HG03064 (cell line): Measurements from ENCODE around the gene ITIH3.

Source experiments
- ATAC-seq: cut with Tn5 transposase; IDR thresholded peaks from one replicate; pipeline ENCODE4 v1.9.1; 2021; ENCODE audit warnings: low read depth; ENCODE audit not compliant: unreplicated experiment

ITIH3 gene

DNA sequence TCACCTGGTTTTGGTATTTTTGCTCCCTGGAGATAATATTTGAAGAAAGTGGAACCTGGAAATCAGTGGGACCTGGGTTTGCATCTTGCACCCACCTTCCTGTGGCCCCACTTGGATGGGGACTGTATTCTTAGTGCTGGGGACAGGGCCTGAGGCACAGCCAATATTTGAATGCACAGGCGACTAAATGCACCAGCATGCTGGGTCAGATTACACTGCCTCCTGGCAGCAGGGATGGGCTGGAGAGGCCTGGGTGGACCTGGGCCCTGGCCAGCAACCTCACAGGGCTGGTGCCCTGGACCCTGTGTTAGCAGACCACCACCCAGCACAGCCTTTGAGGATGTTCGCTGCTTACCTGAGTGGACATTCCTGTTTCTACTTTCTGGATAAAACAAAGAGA, 25.3 kb downstream of the ITIH3 start:
- no peak for ATAC-seq

DNA sequence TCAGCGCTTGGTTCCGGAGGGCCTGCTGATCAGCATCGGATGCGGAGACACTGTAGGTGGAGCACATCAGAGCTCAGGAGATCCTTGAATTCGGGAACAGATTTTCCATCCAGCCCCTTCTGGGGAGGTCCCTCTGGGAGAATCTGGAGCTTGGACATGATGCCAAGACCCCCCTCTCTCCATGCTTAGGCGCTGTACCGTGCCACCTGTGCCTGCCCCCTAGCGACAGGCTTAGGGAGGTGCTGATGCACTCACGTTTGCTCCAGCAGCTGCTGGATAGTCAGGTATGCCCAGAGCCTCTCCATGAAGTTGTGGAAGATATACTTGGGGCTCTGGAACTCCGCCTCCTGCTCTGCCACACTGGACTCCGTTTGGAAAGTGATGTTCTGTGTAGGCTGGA, 26.1 kb downstream of the ITIH3 start:
- no peak for ATAC-seq

DNA sequence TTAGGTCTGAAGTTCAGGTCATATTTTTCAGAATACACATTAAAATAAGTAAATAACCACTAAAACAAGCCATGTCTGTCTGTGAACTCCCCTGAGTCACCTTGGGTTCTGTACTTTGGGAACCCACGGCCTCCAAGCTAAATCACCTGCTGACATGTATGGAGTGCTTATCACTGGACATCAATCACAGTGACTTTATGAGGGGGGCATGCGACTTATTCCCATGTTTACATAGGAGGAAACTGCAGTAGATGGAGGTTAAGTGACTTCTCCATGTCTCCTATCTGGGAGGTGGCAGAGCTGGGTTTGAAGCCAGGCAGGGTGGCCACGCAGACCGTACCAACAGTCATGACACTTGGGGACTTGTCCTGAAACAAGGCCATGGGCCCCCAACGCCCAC, 27.8 kb downstream of the ITIH3 start:
- ATAC-seq = no peak

DNA sequence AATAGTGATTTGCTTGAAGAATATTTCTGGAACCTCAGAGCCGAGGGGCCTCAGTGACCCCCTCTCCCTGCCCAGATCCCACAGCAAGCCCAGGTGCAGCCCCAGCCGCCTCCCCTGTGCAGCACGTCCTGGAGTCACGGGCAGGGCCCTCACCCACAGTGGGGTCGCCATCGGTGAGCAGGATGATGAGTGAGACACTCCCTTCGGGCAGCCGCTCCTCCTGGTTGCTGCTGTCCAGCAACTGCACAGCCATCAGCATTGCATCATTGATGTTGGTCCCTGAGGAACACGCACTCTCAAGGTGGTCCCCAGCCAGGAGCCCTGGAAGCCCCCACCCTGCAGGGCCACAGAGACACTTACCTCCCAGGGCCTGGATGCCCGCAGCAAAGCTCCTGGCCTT, 29.4 kb downstream of the ITIH3 start:
- no peak for ATAC-seq

DNA sequence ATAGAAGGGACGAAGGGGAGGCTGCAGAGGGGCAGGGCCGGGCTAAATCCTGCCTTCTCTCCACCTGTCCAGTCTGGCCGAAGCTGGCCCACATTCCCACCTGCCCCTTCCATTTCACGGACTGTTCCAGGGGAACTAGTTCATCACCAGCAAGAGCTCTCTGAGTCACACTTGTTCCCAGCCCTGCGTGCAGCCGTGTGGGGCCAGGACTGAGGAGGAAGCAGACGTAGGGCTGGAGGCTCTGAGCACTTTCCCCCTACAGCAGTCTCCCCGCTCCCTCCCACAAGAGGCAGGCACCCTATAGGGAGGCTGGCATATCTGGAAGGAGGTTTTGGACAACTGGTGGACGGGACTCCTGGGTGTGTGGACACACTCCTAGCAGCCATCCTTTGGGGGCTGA, 32.8 kb downstream of the ITIH3 start:
- no peak for ATAC-seq

DNA sequence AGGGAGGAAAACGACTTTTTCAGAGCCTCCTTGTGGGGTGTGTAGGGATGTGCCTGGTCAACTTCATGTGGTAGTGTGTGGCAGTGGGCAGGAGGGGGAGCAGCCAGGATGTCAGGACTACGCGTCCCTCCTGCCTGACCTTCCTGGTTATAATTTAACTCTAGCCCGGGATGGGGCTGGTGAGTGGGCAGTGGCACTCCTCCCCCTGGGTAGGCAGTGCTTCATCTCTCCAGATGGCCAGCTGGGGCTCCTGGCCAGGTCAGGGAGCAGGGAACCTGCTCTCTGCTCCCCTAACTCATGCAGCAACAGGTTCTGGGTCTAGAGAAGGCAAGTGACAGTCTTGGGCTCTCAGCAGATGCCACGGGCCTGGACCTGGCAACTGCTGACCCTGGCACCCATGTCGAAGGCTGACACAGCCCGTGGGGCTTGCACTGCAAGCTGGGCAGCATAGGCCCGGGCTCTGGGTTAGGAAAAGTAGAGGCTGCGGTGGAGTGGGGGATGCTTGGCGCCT, 33.3 kb downstream of the ITIH3 start:
- ATAC-seq = no peak

DNA sequence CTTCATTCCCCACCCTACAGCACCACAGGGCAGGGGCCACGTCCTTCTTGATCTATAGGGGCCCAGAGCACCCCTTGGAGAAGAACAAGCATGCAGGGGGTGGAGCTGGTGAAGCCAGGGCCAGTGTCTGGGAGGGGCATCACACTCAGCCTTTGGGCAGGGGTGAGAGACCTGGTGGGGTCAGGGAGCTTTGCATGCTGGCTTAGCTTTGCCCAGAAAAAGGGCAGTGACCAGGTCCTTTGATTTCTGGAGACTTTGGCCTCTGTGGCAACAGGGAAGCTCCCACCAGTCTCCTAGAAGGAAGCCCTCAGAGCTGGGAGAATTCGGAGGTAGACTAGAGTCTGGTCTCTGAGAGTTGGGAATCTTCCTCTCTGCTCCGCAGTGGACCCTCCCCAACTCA, 34.9 kb downstream of the ITIH3 start:
- ATAC-seq = no peak

DNA sequence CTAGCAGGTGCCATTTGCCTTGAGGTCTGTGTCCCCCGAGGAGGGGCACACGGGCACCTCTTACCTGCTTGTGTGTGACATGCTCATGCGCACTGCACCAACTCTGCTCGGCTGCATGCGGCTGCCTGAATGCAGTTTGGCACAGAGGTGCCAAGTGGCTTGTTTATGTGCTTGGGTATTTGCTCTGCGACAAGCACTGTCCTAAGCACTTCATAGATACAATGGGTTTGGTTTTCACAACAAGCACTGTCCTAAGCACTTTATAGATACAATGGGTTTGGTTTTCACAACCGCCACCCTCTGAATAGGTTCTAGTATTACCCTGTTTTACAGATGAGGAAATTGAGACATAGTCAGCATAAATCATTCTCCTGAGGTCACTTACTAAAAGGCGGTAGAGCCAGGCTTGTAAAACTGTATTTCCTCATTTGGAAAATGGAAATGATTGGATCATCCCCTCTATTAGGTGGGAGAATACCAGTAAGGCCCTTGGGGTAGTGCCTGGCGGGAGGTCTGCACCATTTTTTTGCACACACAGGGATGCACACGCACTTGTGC, 35.4 kb downstream of the ITIH3 start:
- no peak for ATAC-seq

DNA sequence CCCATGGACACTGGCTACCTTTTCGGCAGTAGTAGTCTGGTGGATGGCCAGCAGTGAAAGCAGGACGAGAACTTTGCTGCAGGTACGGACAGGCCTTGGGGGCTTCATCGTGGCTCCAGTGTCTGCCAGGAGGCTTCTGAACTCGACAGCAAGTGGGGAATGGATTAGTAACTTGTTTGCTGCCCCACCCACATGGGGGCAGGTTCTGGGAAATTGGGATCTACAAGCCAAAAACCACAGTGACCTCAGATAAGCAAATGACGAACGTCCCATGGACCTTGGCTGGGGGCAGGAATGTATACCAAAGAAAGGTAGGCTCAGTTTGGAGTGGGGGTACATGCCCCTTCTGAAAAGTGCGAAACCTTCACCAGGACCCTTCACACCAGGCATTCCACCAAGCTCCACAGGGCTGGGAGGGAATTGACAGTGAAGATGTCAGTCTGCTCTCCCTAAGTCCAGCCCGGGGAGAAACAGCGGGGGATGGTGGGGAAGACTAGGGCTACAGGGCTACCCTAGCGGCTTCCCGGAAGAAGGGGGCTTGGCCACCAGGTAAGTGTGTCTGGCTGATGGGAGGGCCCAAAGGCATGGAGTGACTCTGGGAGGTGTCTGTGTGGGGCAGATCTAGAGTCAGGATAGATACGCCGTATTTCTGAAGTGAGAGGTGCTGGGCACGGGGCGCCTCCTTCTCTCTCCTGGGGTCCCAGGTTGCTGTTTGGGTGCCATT, 36.1 kb downstream of the ITIH3 start, which contains the start of gene ITIH4:
TSS of gene ITIH4 (minus strand) at position 138 of the 724 bp plus-strand sequence. CDS start at position 108, 30 bp downstream.
- ATAC-seq = no peak

DNA sequence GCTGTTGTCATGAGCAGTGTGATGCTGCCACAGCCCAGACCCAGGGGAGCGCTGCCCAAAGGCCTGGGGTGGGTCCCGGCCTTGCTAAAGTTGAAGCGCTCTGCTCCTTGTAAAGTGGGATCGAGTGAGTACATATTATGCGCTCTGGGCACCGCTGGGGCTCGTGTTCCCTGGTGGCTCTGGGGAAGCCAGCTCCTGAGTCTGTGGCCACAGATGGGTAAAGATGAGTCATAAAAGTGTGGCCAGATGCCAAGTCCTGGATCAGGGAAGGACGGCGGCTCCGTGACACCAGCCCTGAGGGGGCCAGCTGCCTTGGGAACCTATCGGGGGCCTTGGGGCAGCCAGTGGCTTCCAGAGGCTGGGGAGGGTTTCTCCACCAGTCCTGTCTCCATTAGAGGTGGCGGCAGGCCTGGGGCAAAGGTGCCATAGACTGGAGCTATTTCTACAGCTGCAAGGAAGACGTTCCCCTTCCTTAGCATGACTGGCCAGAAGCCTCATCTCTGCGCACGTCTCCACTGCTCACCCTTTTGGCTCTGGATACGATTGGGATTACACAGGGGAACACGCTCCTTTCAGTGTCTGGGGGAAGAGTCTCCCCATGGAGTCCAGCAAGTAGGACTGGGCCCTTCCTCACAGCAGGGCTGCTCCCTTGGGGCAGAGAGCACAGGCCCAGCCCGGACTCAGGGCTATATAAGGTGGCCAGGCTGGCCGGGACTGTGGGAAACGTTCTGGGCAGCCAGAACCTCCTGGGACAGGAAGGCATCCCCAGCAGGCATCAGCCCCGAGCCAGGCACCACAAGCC, 37.1 kb downstream of the ITIH3 start:
- no peak for ATAC-seq

DNA sequence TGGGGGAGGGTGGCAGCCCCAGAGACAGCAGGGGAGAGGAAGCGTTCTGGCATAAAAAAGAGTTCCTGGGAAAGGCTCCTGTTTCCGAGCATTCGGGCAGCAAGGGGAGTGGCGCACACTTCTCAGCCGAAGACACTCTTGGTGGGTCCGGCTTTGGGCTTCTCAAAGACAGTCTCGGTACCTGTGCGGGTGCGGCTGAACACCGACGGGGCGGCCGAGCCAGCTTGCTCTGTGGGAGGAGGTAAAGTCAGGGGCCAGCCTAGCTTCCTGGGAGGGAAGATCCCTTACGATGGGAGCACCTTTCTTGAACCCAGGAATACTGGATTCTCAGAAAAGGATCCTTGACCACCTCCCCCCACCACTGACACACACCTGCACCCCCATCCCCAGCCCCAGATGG, 38.6 kb downstream of the ITIH3 start:
- ATAC-seq = no peak

DNA sequence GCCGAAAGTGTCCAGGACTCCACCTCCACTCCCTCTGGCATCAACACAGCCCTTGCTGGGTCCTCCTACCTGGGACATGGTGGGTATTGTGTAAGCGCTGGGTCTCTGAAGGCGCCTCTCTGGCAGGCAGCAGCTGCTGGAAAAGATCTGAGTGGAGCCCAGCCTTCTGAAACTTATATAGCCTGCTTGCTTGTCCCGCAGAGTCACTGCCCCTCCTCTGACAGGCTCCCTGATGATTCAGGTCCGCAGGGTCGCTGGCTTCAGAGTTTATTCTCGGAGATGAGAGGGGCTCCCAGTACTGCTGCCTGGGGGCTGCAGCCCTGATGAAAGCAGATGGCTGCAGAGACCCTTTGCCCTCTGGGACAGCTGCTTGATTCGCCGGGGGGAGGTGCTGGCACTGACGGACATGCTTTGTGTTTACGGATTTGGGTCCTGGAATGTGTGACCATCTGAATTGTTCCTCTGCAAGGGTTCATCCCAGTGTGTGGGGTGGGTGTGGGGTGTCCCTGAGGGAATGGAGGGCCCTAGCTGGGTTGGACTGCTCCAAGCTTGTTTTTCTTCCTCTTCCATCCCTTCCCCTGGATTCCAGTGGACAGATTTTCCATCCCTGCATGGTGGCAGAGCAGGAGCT, 40.4 kb downstream of the ITIH3 start, which contains the start of gene MUSTN1:
TSS of gene MUSTN1 (minus strand) at position 149 of the 631 bp plus-strand sequence. CDS start at position 78, 71 bp downstream.
- no peak for ATAC-seq

DNA sequence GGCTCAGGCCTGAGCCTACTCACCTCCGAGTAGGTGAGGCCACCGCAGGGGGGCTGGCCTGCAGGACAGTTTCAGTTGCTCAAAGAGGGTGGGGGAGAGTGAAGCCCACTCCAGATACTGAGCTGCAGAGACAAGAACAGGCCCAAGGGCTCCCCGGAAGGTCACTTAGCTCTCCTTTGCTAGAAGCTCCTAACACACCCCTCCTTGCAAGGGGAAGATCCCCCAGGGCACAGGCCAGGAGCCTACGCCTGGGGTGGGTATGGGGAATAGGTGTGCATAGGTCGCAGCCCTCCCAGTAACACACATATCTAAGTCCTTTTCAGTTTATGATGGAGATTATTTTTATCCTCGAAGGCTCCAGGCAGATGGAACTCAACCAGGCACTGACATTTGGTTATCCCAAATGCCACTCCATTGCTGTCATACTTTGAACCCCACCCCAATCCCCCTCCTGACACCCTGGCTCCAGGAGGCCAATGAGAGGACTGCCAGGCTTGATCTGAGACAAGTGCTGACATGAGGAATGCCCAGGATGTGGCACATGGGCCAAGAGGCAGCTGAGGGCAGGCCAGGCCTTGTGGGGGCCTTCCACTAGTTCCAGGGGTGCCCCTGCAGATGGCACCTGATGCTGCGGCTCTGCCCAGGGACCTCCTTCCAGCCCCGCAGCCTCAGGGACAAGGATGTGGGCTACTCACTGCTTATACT, 41.3 kb downstream of the ITIH3 start:
- no peak for ATAC-seq

DNA sequence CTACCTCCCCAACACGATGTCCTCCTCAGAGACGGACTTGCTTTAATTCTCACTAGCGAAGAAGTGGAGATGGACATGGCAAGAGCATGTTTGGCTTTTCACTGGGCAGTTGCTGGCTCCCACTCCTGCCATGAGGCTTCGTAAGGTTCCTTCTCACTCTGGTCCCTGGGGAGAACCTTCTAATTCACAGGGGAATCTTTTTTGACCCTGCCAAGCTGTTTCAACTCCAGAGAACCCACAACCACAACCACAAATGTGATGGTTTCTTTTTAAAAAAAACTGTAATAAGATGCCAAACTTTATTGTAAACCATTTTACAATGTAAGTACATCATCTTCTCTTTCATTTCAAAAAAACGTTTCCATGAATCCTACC, 41.9 kb downstream of the ITIH3 start:
- no peak for ATAC-seq

DNA sequence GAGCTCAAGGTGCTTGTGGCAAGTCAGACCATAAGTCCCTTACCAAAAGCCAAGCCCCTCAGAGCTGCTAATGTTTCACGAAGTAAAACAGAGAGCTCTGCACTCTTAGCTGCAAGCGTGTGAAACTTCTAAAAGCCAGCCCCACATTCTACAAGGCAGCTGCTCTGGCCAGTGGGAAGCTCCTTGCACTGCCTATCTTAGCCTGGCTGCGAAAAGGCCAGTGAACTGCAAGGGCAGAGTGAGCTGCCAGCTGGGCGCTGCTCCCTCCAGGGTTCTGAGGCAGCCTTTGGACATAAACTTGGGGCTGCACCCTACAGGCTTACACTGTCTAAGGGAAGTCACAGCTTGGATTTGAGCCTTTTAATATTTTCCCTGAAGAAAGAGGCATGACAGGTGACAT, 42.4 kb downstream of the ITIH3 start:
- no peak for ATAC-seq

DNA sequence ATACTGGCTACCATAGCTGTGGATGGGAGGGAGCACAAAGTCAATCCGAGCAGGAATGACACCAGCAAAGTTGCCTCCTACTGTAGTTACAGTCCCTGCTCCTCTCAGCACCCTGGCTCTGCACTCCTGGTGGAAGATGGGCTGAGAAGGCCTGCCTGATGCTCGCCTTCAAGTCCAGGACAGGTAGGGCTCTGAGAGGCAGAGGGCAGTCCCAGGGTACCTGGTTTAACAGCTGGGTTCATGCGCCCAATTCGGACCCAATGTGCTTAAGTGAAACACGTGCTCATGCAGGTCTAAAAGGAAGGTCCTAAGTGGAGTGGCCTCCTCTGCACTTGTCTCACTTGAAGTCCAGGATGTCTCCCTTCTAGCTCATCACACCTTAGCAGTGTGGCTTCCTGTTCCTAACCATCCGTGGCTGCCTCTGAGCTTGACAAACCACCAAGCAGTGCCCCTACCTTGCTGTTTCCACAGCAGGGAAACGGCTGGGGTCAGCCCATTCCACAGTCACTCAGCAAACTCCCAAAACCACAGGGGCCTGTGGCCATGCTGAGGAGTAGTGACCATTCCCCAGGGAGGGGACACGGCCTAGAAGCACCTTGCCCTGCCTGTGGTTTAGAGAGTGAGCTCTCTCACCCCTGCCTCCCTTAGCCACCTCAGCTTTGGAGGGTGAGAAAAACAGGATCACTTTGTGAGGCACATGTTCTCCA, 44.1 kb downstream of the ITIH3 start:
- no peak for ATAC-seq

DNA sequence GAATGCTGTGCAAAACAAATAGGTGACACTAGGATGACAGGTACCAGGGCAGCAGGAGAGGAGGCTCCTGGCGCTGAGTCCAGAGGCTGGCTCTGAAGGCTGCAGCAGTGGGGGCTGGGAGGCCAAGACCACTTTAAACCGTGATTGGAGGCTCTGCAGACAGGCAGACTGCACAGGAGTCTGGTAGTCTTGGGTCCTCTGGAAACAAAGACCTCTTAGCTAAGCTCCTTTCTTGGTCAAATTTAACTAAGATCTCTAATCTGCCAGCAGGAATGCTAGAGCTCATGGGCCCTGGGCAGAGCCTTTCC, 44.6 kb downstream of the ITIH3 start:
- no peak for ATAC-seq

DNA sequence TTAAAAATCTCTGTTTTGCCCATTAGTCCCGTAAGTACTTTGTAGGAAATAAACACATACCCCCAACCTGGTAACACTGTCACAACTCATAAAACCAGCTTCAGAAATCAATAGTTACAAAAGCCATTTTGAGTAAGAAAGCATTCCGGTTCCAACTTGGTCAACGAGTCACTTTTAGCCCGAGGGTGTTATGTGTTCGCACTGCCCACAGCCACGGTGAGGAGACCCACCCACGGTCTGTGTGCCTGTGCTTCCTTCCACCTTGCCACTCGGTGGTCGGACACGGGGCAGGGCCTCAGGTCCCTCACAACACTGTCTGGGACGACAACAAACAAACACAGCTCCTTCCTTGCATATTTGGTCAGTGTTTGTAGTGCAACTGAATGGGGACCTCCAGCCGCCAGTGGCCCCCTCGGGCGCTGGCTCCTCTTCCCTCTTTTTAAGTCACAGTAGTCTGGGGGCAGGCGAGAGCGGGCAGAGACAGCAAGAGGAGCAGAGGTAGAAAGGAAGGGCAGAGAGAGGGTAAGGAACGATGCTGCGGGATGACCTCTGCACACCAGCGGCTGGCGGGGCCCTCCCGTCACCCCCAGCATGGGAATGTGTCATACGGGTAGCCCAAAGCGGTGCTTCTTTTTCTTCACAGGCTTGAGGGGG, 45.4 kb downstream of the ITIH3 start:
- ATAC-seq = no peak

DNA sequence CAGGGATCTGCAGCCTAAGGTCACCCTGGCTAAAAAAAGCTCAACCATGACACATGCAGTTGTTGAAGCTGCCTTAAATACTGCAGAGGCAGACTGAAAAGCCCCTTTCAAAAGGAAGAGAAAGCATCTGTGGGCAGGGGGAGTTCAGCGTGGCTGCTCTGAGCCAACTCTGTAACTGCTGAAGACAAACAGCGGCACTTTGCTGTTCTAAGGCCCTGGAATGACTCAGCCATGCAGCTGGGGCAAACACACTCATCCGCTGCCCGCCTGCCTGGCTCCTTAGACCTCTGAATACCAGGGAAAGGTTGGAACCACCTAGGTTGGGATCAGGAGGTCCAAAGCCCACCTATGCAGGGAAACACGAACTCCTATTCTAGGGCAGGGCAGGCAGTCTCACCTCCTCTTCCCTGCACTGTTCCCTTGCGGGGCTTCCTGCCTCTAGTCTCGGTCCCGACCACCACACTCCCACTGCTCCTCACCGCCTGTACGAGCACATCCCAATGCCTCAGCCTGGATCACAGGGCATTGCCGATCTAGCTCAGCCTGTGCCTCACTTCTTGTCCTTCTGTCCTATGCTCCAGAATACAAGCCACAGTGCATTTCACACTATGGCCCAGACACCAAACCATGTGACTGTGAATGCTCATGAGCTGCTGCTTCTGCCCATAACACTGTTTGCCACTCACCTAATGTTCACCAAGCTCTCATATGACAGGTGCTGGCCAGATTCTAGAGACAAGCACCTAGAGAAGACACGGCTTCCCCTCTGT, 46.8 kb downstream of the ITIH3 start:
- no peak for ATAC-seq
